ENCODE measurements around the gene MXRA7.

GRCh38 chr17:76702076-76702475 lies 8.7 kb downstream of the MXRA7 start:
- TF ChIP-seq CTCF (conservative IDR thresholded peaks at IDR 0.05; ENCODE audit: low read length), result no peak
- no peak for TF ChIP-seq EZH2phosphoT487 (IDR thresholded peaks at IDR 0.05; ENCODE audit: borderline replicate concordance)
